Bronchial epithelial cell (primary cell): ENCODE measurements around the gene FARS2. TPM values are rescaled to one million over a fixed set of nuclear protein-coding genes. Genes with fewer than 3 reads are reported as not detected.

Source experiments
- DNase-seq: peaks from one replicate; pipeline ENCODE4 v3.0.0-alpha.2; 2010; ENCODE audit warnings: low read depth
- FAIRE-seq: peaks from 2 replicates; lab custom pipeline; 2011; peaks lifted over from hg19 to GRCh38; lab: Jason Lieb, UNC
- H3K27me3 ChIP-seq: 2 replicates; pipeline ENCODE4 v1.5.1; 2011; ENCODE audit warnings: low read length; ENCODE audit not compliant: control insufficient read depth, insufficient read depth
- H3K36me3 ChIP-seq: 2 replicates; pipeline ENCODE4 v1.5.1; 2011; ENCODE audit warnings: low read length; ENCODE audit not compliant: control insufficient read depth, insufficient read depth
- H3K4me3 ChIP-seq: 2 replicates; pipeline ENCODE4 v1.5.1; 2011; ENCODE audit warnings: mild to moderate bottlenecking, low read depth, low read length, control low read depth
- total RNA-seq: library from RNA; depleted of rRNA; stranded (reverse); fragments of >200 nt; gene quantifications from 2 replicates; pipeline ENCODE4 v1.2.1, GENCODE V29; 2014
- TF ChIP-seq, protein P1 (sequence below): IDR thresholded peaks from 2 replicates; pipeline ENCODE4 v1.5.1; 2011; ENCODE audit warnings: mild to moderate bottlenecking, moderate library complexity, low read length, control low read depth, inconsistent platforms; ENCODE audit not compliant: insufficient read depth, severe bottlenecking

Gene FARS2
- total RNA-seq, 1 donor from 2014 or later: 27.4 TPM

DNA sequence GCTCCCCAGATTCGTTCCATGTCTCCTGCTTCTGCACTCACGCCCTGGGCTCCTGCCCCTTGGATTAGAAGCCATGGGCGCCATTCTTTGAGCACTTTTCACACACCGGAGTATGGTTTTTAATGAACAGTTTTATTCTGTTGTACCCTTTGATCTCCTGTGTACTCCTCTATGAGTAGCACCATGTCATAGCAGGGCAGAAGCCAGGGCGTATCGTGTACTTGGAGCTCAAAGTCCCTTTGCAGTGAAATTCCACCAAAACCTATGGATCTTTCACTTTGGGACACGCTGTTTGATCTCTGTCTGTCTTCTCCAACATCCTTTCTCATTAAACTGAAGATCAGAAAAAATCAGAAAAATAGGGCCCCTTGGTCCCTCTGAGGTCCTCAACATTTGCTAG is 470.1 kb downstream of the FARS2 start:
- TF ChIP-seq, protein P1, sequence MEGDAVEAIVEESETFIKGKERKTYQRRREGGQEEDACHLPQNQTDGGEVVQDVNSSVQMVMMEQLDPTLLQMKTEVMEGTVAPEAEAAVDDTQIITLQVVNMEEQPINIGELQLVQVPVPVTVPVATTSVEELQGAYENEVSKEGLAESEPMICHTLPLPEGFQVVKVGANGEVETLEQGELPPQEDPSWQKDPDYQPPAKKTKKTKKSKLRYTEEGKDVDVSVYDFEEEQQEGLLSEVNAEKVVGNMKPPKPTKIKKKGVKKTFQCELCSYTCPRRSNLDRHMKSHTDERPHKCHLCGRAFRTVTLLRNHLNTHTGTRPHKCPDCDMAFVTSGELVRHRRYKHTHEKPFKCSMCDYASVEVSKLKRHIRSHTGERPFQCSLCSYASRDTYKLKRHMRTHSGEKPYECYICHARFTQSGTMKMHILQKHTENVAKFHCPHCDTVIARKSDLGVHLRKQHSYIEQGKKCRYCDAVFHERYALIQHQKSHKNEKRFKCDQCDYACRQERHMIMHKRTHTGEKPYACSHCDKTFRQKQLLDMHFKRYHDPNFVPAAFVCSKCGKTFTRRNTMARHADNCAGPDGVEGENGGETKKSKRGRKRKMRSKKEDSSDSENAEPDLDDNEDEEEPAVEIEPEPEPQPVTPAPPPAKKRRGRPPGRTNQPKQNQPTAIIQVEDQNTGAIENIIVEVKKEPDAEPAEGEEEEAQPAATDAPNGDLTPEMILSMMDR: no peak
- DNase-seq (no peak), FAIRE-seq (no peak)
- Histone ChIP-seq H3K36me3 (no peaks in the 10 kb centered on the region), H3K4me3 (no peak overlapping the region), H3K27me3 (no peaks in the 10 kb centered on the region)

DNA sequence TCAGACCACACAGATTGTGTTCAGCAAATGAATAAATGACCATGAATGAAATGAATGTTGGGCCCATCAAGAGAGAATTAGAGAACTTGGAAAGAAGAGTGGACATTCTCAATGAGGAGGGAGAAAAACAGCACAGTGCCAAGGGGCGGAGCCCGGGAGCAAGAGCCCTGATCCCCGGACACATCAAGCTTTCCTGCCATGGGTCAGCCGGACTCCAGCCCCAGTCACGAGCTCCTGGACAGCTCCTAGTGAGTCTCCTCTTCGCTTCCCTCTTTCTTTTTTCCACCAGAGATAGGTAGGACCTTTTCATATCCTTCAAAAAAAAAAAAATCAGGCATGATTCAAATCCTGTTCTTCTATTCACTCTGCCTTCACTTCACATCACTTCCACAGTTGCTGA is 471.2 kb downstream of the FARS2 start:
- TF ChIP-seq, protein P1: no peak
- Histone ChIP-seq H3K4me3 (no peak overlapping the region), H3K36me3 (no peaks in the 10 kb centered on the region), H3K27me3 (no peaks in the 10 kb centered on the region)
- FAIRE-seq (no peak), DNase-seq (no peak)

DNA sequence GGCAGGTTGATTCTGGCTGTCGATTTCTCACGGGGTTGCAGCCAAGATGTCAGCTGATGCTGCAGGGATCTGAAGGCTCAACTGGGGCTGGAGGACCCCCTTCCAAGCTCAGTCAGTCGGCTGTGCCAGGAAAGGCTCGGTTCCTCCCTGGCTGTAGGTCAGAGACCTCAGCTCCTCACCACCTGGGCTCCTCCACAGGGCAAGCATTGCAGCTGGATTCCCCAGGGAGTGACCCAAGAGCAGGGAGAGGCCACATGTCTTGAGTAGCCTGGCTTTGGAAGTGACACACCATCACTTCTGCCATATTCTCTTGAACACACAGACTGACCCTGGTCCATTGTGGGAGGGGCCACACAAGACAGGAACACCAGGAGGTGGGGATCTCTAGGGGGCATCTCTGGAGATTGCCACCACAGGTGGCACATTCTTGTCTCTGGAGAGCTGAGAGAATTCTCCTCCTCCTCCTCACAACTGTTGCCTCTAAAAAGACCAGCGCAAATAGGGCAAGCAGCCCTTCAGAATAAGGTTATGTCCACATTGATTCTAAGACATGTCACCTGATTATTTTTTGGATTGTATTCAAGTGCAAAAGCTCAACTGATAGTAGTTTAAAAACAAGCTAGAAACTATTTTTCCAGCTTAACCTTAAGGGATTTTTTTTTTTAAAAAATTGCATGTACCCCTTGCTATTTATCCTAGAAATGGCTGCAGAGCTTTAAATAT is 474.9 kb downstream of the FARS2 start:
- Histone ChIP-seq H3K36me3 (no peaks in the 10 kb centered on the region), H3K27me3 (no peaks in the 10 kb centered on the region), H3K4me3 (no peak overlapping the region)
- DNase-seq (no peak), FAIRE-seq (no peak)
- TF ChIP-seq, protein P1: no peak

DNA sequence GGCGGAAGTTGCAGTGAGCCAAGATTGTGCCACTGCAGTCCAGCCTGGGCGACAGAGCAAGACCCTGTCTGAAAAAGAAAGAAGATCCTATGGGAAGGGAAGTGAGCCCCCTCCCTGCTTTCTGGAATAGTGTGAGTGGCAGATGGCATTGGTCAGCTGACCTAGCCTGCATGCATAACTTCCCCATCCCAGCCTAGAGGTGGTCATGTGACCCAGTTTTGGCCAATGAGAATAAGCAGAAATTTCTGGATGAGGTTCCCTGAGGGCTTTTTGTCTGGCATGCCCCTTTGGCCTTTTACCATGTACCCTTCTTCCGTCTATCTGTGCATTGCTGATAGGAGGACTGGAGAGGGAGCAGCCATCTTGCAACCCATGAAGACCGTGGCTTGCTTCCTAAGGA is 476.1 kb downstream of the FARS2 start:
- Histone ChIP-seq H3K4me3 (no peak overlapping the region), H3K27me3 (no peaks in the 10 kb centered on the region), H3K36me3 (no peaks in the 10 kb centered on the region)
- FAIRE-seq: no peak
- DNase-seq: no peak
- TF ChIP-seq, protein P1: no peak

DNA sequence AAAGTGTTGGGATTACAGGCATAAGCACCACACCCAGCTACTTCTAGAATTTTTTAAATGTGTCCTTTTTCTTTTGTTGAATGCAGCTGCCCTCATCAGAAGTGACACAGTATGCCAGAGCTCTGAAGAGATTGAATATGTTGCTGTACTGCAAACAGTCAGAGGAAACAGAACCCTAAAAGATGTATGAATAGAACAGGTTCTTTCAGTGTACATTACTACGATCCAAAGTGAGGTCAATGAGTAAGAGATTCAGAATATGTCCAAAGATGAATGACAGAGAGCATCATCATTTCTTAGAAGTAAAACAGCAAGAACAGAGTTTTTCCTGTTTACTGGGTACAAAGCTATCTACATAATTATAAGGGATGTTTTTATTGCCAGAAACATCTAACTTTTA is 476.9 kb downstream of the FARS2 start:
- Histone ChIP-seq H3K4me3 (no peak overlapping the region), H3K36me3 (no peaks in the 10 kb centered on the region), H3K27me3 (no peaks in the 10 kb centered on the region)
- no peak for DNase-seq
- no peak for FAIRE-seq
- TF ChIP-seq, protein P1: no peak

DNA sequence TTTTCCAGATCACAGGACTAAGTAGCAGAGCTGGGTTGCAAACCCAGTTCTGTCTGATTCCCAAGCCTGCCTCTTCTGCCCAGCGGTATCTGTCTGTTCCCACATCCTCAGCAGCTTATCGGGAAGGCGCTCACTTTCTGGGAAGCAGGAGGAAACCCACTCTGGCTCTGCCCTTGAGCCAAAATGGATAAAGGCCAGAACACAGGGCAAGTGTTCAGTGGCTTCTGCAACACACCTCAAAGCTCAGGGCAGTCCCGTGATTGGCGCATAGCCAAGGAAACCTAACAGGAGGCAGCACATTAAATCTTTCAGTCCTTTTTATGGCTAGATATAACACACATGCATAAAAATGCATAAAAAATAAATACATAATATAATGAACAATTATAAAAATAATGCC is 483.2 kb downstream of the FARS2 start:
- TF ChIP-seq, protein P1: no peak
- DNase-seq (no peak), FAIRE-seq (no peak)
- Histone ChIP-seq H3K4me3 (no peak overlapping the region), H3K36me3 (no peaks in the 10 kb centered on the region), H3K27me3 (no peaks in the 10 kb centered on the region)
